Endothelial cell (in vitro differentiated cells): Measurements from ENCODE around the gene SFXN3. TPM values are rescaled to one million over a fixed set of nuclear protein-coding genes. Genes with fewer than 3 reads are reported as not detected.

Experiments used
- DNase-seq: peaks from one replicate; pipeline ENCODE4 v3.0.0; 2021; ENCODE audit warnings: low spot score
- H3K27ac Mint-ChIP-seq: one replicate; pipeline ENCODE4 v1.8.0; 2021; ENCODE audit warnings: mixed read lengths, inconsistent platforms; ENCODE audit not compliant: unreplicated experiment
- H3K27me3 Mint-ChIP-seq: one replicate; pipeline ENCODE4 v1.8.0; 2021; ENCODE audit warnings: mild to moderate bottlenecking, moderate library complexity, mixed read lengths, inconsistent platforms; ENCODE audit not compliant: unreplicated experiment
- H3K36me3 Mint-ChIP-seq: one replicate; pipeline ENCODE4 v1.8.0; 2021; ENCODE audit warnings: mild to moderate bottlenecking, low read depth, mixed read lengths, inconsistent platforms; ENCODE audit not compliant: unreplicated experiment
- H3K4me1 Mint-ChIP-seq: one replicate; pipeline ENCODE4 v1.8.0; 2021; ENCODE audit warnings: mild to moderate bottlenecking, mixed read lengths, inconsistent platforms; ENCODE audit not compliant: unreplicated experiment
- H3K4me3 Mint-ChIP-seq: one replicate; pipeline ENCODE4 v1.8.0; 2021; ENCODE audit warnings: mild to moderate bottlenecking, mixed read lengths, inconsistent platforms; ENCODE audit not compliant: unreplicated experiment
- H3K9me3 Mint-ChIP-seq: one replicate; pipeline ENCODE4 v1.8.0; 2021; ENCODE audit warnings: mixed read lengths, inconsistent platforms; ENCODE audit not compliant: unreplicated experiment
- CTCF ChIP-seq: fragments of 200-600 bp; sonication (generic); IDR thresholded peaks from one replicate; pipeline ENCODE4 v1.5.0; 2021; ENCODE audit warnings: antibody characterized with exemption; ENCODE audit not compliant: unreplicated experiment
- total RNA-seq: library from RNA; stranded (reverse); fragmentation: NEBNext Ultra II Directional; extraction: Animal tissue kit (Norgen Biotek cat#: 25700); gene quantifications from one replicate; pipeline ENCODE4 v1.2.1, GENCODE V29; 2021; ENCODE audit not compliant: unreplicated experiment

SFXN3 gene
- total RNA-seq, 1 donor from 2014 or later, result 27.1 TPM

GRCh38 chr10:101000127-101000914 is 30.7 kb upstream of the SFXN3 start:
- peak overlapping the region; percentile 82 for H3K27ac Mint-ChIP-seq
- no peaks in the 10 kb centered on the region for H3K9me3 Mint-ChIP-seq
- H3K27me3 Mint-ChIP-seq, result peaks cover 8% of the 10 kb centered on the region
- peaks cover 17% of the 10 kb centered on the region for H3K4me1 Mint-ChIP-seq
- TF ChIP-seq CTCF, result no peak
- peaks cover 8% of the 10 kb centered on the region for H3K36me3 Mint-ChIP-seq
- DNase-seq, result no peak
- peak overlapping the region; percentile 90 for H3K4me3 Mint-ChIP-seq

- H3K36me3 Mint-ChIP-seq, result peaks cover 13% of the 10 kb centered on the region
- no peak for DNase-seq
- H3K4me3 Mint-ChIP-seq, result peak overlapping the region; percentile 90
- H3K9me3 Mint-ChIP-seq, result no peaks in the 10 kb centered on the region
- H3K4me1 Mint-ChIP-seq, result peaks cover 17% of the 10 kb centered on the region
- H3K27ac Mint-ChIP-seq, result peak overlapping the region; percentile 82
- TF ChIP-seq CTCF, result no peak
- H3K27me3 Mint-ChIP-seq, result peaks cover 8% of the 10 kb centered on the region
These were observed 29.9 kb upstream of the SFXN3 start for GRCh38 chr10:101000915-101001658.

GRCh38 chr10:101001659-101002035 is 29.4 kb upstream of the SFXN3 start:
- no peaks in the 10 kb centered on the region for H3K9me3 Mint-ChIP-seq

GRCh38 chr10:101002456-101002855 is 28.6 kb upstream of the SFXN3 start:
- no peak for TF ChIP-seq CTCF
- Mint-ChIP-seq H3K4me3 (no peak overlapping the region), H3K27me3 (peaks cover 6% of the 10 kb centered on the region), H3K36me3 (peaks cover 16% of the 10 kb centered on the region), H3K4me1 (peaks cover 12% of the 10 kb centered on the region), H3K9me3 (no peaks in the 10 kb centered on the region), H3K27ac (no peak overlapping the region)
- no peak for DNase-seq

More at GRCh38 chr10:101001659-101002035, 29.4 kb upstream of the SFXN3 start:
- Mint-ChIP-seq H3K4me1 (peaks cover 12% of the 10 kb centered on the region), H3K36me3 (peaks cover 16% of the 10 kb centered on the region), H3K27ac (no peak overlapping the region), H3K27me3 (peaks cover 7% of the 10 kb centered on the region), H3K4me3 (peak overlapping the region; percentile 90)
- DNase-seq, result no peak
- no peak for TF ChIP-seq CTCF
